HG02943 (cell line): ENCODE measurements around the gene TAF15.

Experiments
- ATAC-seq: cut with Tn5 transposase; IDR thresholded peaks from one replicate; pipeline ENCODE4 v1.9.1; 2021; ENCODE audit warnings: mild to moderate bottlenecking, low read depth, moderate library complexity; ENCODE audit not compliant: unreplicated experiment

The TAF15 gene

GRCh38 chr17:35895636-35896587 lies 86.6 kb downstream of the TAF15 start:
- ATAC-seq, result no peak
